HepG2 (cell line): Measurements from ENCODE around the gene TMEM107. TPM values are rescaled to one million over a fixed set of nuclear protein-coding genes. Genes with fewer than 3 reads are reported as not detected.

Experiments used
- ATAC-seq: fragments of 200-7000 bp; cut with Tn5 transposase; 3 replicates; pipeline ENCODE4 v1.9.1; 2020; ENCODE audit warnings: mild to moderate bottlenecking, moderate library complexity
- BruUV-seq: library from RNA; stranded (reverse); fragments of 400-500 nt; replicated peaks from 2 replicates; lab custom pipeline; 2021; lab: Mats Ljungman, UMichigan
- CTCF ChIA-PET: fragments of 300-600 bp; formaldehyde crosslinking; extraction: SDS; loops from one replicate; lab custom pipeline; 2021; ENCODE audit warnings: low total read pairs, inconsistent platforms, low intra/inter-chr PET ratio; lab: Yijun Ruan, JAX
- POLR2A ChIA-PET: fragments of 350-600 bp; sonication (Branson Sonifier 250); formaldehyde crosslinking; loops from one replicate; lab custom pipeline; 2020; ENCODE audit warnings: antibody characterized with exemption, inconsistent platforms; lab: Yijun Ruan, JAX
- DNase-seq: peaks from one replicate; pipeline ENCODE4 v3.0.0-alpha.2; 2015; ENCODE audit warnings: low spot score
- FAIRE-seq: peaks from 3 replicates; lab custom pipeline; 2011; peaks lifted over from hg19 to GRCh38; lab: Jason Lieb, UNC
- H2AFZ ChIP-seq: one replicate; pipeline ENCODE4 v1.6.1; 2011; ENCODE audit warnings: low read length, inconsistent platforms
- H3K27ac ChIP-seq: fragments of 300-600 bp; 3 replicates; pipeline ENCODE4 v1.8.0; 2011; ENCODE audit warnings: mixed run types, mild to moderate bottlenecking, mixed read lengths, low read length, inconsistent platforms; ENCODE audit not compliant: insufficient read depth; ENCODE audit errors: extremely low read length
- H3K27me3 ChIP-seq, 2 experiments: fragments of 200-600 bp in 1 of 2; 2 replicates in 1 of 2; 3 replicates in 1 of 2; pipeline versions ENCODE4 v1.6.0 to v1.8.0; 2011; ENCODE audit warnings: low read length in 2 of 2, mild to moderate bottlenecking in 2 of 2, moderate library complexity in 2 of 2, inconsistent platforms in 1 of 2; ENCODE audit not compliant: insufficient read depth in 2 of 2, control insufficient read depth in 1 of 2
- H3K36me3 ChIP-seq, 2 experiments: fragments of 200-600 bp in 1 of 2; replicated peaks in 1 of 2; 2 replicates in 1 of 2; 3 replicates in 1 of 2; pipeline versions ENCODE4 v1.5.1 to v1.8.0; 2011; ENCODE audit warnings: low read length in 2 of 2, inconsistent platforms in 1 of 2; ENCODE audit not compliant: insufficient read depth in 2 of 2, control insufficient read depth in 1 of 2
- H3K4me1 ChIP-seq: 2 replicates; pipeline ENCODE4 v1.5.1; 2012; ENCODE audit warnings: low read length, inconsistent platforms; ENCODE audit not compliant: insufficient read depth
- H3K4me2 ChIP-seq: 2 replicates; pipeline ENCODE4 v1.6.0; 2011; ENCODE audit warnings: low read depth, low read length, inconsistent platforms
- H3K4me3 ChIP-seq, 3 experiments: fragments of 200-600 bp in 1 of 3; sonication (generic), shearing (Covaris generic) in 1 of 3; replicated peaks in 1 of 3; 2 replicates each; pipeline ENCODE4 v1.5.1; 2011 to 2016; ENCODE audit warnings: low read length in 3 of 3, inconsistent platforms in 2 of 3, low read depth in 2 of 3, mild to moderate bottlenecking in 2 of 3, control low read depth in 1 of 3, mixed read lengths in 1 of 3; ENCODE audit not compliant: insufficient read depth in 1 of 3
- H3K79me2 ChIP-seq: one replicate; pipeline ENCODE4 v1.6.1; 2011; ENCODE audit warnings: low read length, inconsistent platforms; ENCODE audit not compliant: insufficient read depth
- H3K9ac ChIP-seq: 2 replicates; pipeline ENCODE4 v1.6.0; 2011; ENCODE audit warnings: mild to moderate bottlenecking, low read depth, low read length, inconsistent platforms; ENCODE audit not compliant: insufficient read depth
- H3K9me3 ChIP-seq: 2 replicates; pipeline ENCODE4 v1.5.1; 2012; ENCODE audit warnings: mild to moderate bottlenecking, low read length
- H4K20me1 ChIP-seq: 2 replicates; pipeline ENCODE4 v1.6.0; 2011; ENCODE audit warnings: inconsistent platforms, mild to moderate bottlenecking, low read length, moderate library complexity; ENCODE audit not compliant: insufficient read depth
- CBFB ChIP-seq: sonication (generic); formaldehyde crosslinking; IDR thresholded peaks from 2 replicates; pipeline ENCODE4 v1.4.0; 2020; ENCODE audit warnings: missing genetic modification reagents
- FOXC1 ChIP-seq: sonication (generic); formaldehyde crosslinking; IDR thresholded peaks from 2 replicates; pipeline ENCODE4 v1.8.0; 2022; ENCODE audit warnings: mild to moderate bottlenecking, missing genetic modification reagents, borderline replicate concordance
- HES4 ChIP-seq: sonication (generic); formaldehyde crosslinking; IDR thresholded peaks from 2 replicates; pipeline ENCODE4 v1.9.0; 2021; ENCODE audit warnings: mild to moderate bottlenecking, missing genetic modification reagents, borderline replicate concordance
- JDP2 ChIP-seq: sonication (generic); formaldehyde crosslinking; IDR thresholded peaks from 2 replicates; pipeline ENCODE4 v1.8.1; 2022; ENCODE audit warnings: missing genetic modification reagents, borderline replicate concordance
- KDM5B ChIP-seq: sonication (generic); formaldehyde crosslinking; IDR thresholded peaks from 2 replicates; pipeline ENCODE4 v1.4.0; 2020; ENCODE audit warnings: missing genetic modification reagents, mild to moderate bottlenecking, borderline replicate concordance
- LBX2 ChIP-seq: sonication (generic); formaldehyde crosslinking; IDR thresholded peaks from 2 replicates; pipeline ENCODE4 v1.5.0; 2020; ENCODE audit warnings: missing genetic modification reagents, mild to moderate bottlenecking, borderline replicate concordance
- MAZ ChIP-seq, 2 experiments: sonication (generic) in 1 of 2; formaldehyde crosslinking in 1 of 2; IDR thresholded peaks; 2 replicates each; pipeline versions ENCODE4 v1.5.0 to v1.6.1; 2012 to 2020; ENCODE audit warnings: low read depth in 2 of 2, mild to moderate bottlenecking in 2 of 2, borderline replicate concordance in 1 of 2, improper control_type of control experiment in 1 of 2, low read length in 1 of 2, missing genetic modification reagents in 1 of 2, moderate library complexity in 1 of 2
- NFE2L1 ChIP-seq: sonication (generic); formaldehyde crosslinking; IDR thresholded peaks from 2 replicates; pipeline ENCODE4 v1.4.0; 2020; ENCODE audit warnings: missing genetic modification reagents, mild to moderate bottlenecking, borderline replicate concordance
- PATZ1 ChIP-seq: sonication (generic); formaldehyde crosslinking; IDR thresholded peaks from 2 replicates; pipeline ENCODE4 v1.4.0; 2020; ENCODE audit warnings: missing genetic modification reagents
- ZBTB21 ChIP-seq: sonication (generic); formaldehyde crosslinking; IDR thresholded peaks from 2 replicates; pipeline ENCODE4 v1.4.0; 2020; ENCODE audit warnings: missing genetic modification reagents
- ZBTB37 ChIP-seq: sonication (generic); formaldehyde crosslinking; IDR thresholded peaks from 2 replicates; pipeline ENCODE4 v1.4.0; 2020; ENCODE audit warnings: mild to moderate bottlenecking, missing genetic modification reagents
- ZFP37 ChIP-seq: sonication (generic); formaldehyde crosslinking; IDR thresholded peaks from 2 replicates; pipeline ENCODE4 v1.4.0; 2020; ENCODE audit warnings: missing genetic modification reagents, borderline replicate concordance
- ZNF276 ChIP-seq: sonication (generic); formaldehyde crosslinking; IDR thresholded peaks from 2 replicates; pipeline ENCODE4 v1.4.0; 2020; ENCODE audit warnings: mild to moderate bottlenecking, low read depth, missing genetic modification reagents
- ZNF768 ChIP-seq: sonication (generic); formaldehyde crosslinking; IDR thresholded peaks from 2 replicates; pipeline ENCODE4 v1.4.0; 2020; ENCODE audit warnings: missing genetic modification reagents
- ZSCAN22 ChIP-seq: sonication (generic); formaldehyde crosslinking; IDR thresholded peaks from 2 replicates; pipeline ENCODE4 v1.4.0; 2020; ENCODE audit warnings: mild to moderate bottlenecking, missing genetic modification reagents
- WGBS: methylation state at CpG from one replicate; pipeline ENCODE4 v1.1.6; 2017; ENCODE audit warnings: low lambda C conversion rate; 5-methylcytosine and 5-hydroxymethylcytosine counted together
- in situ Hi-C: cut with HindIII; loops from 2 replicates; pipeline ENCODE4 v1.10.0; 2017; ENCODE audit warnings: low pct_unique_long_range_greater_than_20kb; ENCODE audit not compliant: extremely low pct_ligation_motif_present
- intact Hi-C: fragments of 100-400 bp; cut with micrococcal nuclease; formaldehyde crosslinking; loops from one replicate; pipeline ENCODE4 v1.10.0; 2022; ENCODE audit not compliant: unreplicated experiment
- polyA plus RNA-seq, 8 experiments: library from polyadenylated mRNA; depleted of rRNA in 3 of 8; stranded (reverse) in 7 of 8; unstranded in 1 of 8; fragments of >200 nt; fragmentation: Illumina TruSeq in 4 of 8; extraction: Trizol in 4 of 8; gene quantifications; 2 replicates each; pipeline versions ENCODE4 v1.2.1 to v1.2.3, GENCODE V29; 2011 to 2016; ENCODE audit warnings: low read depth in 4 of 8, missing spikeins in 1 of 8, mixed read lengths in 1 of 8; ENCODE audit not compliant: insufficient read depth in 1 of 8
- total RNA-seq, 5 experiments: library from RNA; depleted of rRNA; stranded (reverse); fragments of >200 nt; fragmentation: Illumina TruSeq; extraction: Trizol; gene quantifications; 2 replicates each; pipeline ENCODE4 v1.2.3, GENCODE V29; 2016; ENCODE audit warnings: low read depth in 1 of 5

The TMEM107 gene
- total and polyA plus RNA-seq, 2 of the 13 experiments (the other 11 are each of a cell fraction or from before 2014, with no cell fraction given) = 7.2 to 15.3 TPM

- TF ChIP-seq LBX2 (CRISPR knock-in tag) = 0 out of 2 replicates have a peak, but pooled peaks have one; percentile 58
- TF ChIP-seq PATZ1 (CRISPR knock-in tag) = peak; percentile 28; the same call in 1 of the 2 replicates
- peak; percentile 38; the same call in 1 of the 2 replicates for TF ChIP-seq FOXC1 (CRISPR knock-in tag)
- no peak for TF ChIP-seq ZBTB21 (CRISPR knock-in tag)
- no peak for TF ChIP-seq HES4 (CRISPR knock-in tag)
Measured at GRCh38 chr17:8186787-8187516, 10.8 kb upstream of the TMEM107 start (continued).

- WGBS = 0% methylated on average over 12 of the region's 23 CpGs
- Histone ChIP-seq H3K36me3 (no peaks in the 10 kb centered on the region), H3K4me1 (peaks cover 39% of the 10 kb centered on the region), H3K79me2 (peaks cover 8% of the 10 kb centered on the region), H3K4me2 (peak overlapping the region; percentile 98), H3K27me3 (no peaks in the 10 kb centered on the region; a peak in 1 of 5 replicates), H3K4me3 (peak overlapping the region; percentile 71 to 93 (median 87)), H3K27ac (peak overlapping the region; percentile 81), H4K20me1 (peaks cover 6% of the 10 kb centered on the region), H2AFZ (peak overlapping the region; percentile 56), H3K9ac (peak overlapping the region; percentile 82), H3K9me3 (no peaks in the 10 kb centered on the region)
- intact Hi-C loops (loop anchor here (2.0 to 5.0 kb wide), 2 partner anchors 49 to 68 kb away; partner anchors contain the start of gene ALOXE3), in situ Hi-C loops (loop anchor here (5.0 to 10.0 kb wide), 2 partner anchors 36 to 62 kb away; partner anchors contain the start of gene HES7)
- DNase-seq = no peak
- ChIA-PET CTCF (interaction anchor here (0.8 to 1.3 kb wide), 2 partner anchors 48 to 65 kb away, joined by 3 to 6 read pairs; no protein-coding TSS in a partner anchor), POLR2A (interaction anchor here (0.9 to 9.9 kb wide), 7 partner anchors 11 to 109 kb away, joined by 3 to 160 read pairs (median 6); partner anchors contain the start of genes PFAS, SLC25A35 and TMEM107)
- ATAC-seq = no peak
- FAIRE-seq = no peak
- no TSS peak for BruUV-seq
- TF ChIP-seq ZFP37 (CRISPR knock-in tag) = no peak
- TF ChIP-seq ZNF768 (CRISPR knock-in tag) = 0 out of 2 replicates have a peak, but pooled peaks have one; percentile 1
- peak; percentile 72; the same call in 1 of the 2 replicates for TF ChIP-seq ZNF276 (CRISPR knock-in tag)
- TF ChIP-seq CBFB (CRISPR knock-in tag) = no peak
- no peak for TF ChIP-seq JDP2 (CRISPR knock-in tag)
- 0 out of 2 replicates have a peak, but pooled peaks have one; percentile 46 for TF ChIP-seq ZSCAN22 (CRISPR knock-in tag)
- no peak for TF ChIP-seq KDM5B
- no peak for TF ChIP-seq ZBTB37 (CRISPR knock-in tag)
- no peak for TF ChIP-seq MAZ (IDR thresholded peaks at IDR 0.05; ENCODE audit: borderline replicate concordance, low read depth, low read length)
- peak; percentile 73 for TF ChIP-seq MAZ (CRISPR knock-in tag; IDR thresholded peaks at IDR 0.05; ENCODE audit: low read depth)
- no peak for TF ChIP-seq NFE2L1 (CRISPR knock-in tag)
Measured at GRCh38 chr17:8186446-8186786, 10.2 kb upstream of the TMEM107 start.
